ENCODE results near the gene CYP19A1.

Gene CYP19A1

GRCh38 chr15:51185213-51186159 is 152.9 kb downstream of the CYP19A1 start:
- no peak overlapping the region for H3K4me3 ChIP-seq (ENCODE audit: low read depth, low read length)
- TF ChIP-seq, protein P1, sequence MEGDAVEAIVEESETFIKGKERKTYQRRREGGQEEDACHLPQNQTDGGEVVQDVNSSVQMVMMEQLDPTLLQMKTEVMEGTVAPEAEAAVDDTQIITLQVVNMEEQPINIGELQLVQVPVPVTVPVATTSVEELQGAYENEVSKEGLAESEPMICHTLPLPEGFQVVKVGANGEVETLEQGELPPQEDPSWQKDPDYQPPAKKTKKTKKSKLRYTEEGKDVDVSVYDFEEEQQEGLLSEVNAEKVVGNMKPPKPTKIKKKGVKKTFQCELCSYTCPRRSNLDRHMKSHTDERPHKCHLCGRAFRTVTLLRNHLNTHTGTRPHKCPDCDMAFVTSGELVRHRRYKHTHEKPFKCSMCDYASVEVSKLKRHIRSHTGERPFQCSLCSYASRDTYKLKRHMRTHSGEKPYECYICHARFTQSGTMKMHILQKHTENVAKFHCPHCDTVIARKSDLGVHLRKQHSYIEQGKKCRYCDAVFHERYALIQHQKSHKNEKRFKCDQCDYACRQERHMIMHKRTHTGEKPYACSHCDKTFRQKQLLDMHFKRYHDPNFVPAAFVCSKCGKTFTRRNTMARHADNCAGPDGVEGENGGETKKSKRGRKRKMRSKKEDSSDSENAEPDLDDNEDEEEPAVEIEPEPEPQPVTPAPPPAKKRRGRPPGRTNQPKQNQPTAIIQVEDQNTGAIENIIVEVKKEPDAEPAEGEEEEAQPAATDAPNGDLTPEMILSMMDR (IDR thresholded peaks at IDR 0.05; ENCODE audit: insufficient read depth, low read depth, low read length, missing control alignments) = no peak
- no peak for DNase-seq (ENCODE audit: low read depth)

DNA sequence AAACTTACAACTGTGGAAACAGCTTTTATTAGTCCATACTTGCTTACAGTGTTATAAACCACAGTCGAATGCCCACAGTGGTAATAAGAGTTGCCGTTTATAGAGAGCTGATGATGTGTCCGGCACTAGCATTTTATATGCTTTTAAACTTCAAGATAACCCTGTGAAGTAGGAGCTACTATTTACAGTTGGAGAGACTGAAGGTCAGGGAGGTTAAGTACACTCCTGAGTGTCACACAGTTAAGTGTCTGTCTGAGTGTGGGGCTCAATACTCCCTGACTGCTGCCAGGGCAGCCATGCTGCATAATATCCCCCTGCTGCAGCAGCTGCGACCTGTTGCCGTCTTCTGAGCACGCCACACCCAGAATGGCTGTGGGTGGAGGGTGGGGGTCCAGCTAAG is 153.8 kb downstream of the CYP19A1 start:
- TF ChIP-seq, protein P1 (IDR thresholded peaks at IDR 0.05; ENCODE audit: insufficient read depth, low read depth, low read length, missing control alignments) = no peak
- no peak for DNase-seq (ENCODE audit: low read depth)
- H3K4me3 ChIP-seq (ENCODE audit: low read depth, low read length) = no peak overlapping the region

DNA sequence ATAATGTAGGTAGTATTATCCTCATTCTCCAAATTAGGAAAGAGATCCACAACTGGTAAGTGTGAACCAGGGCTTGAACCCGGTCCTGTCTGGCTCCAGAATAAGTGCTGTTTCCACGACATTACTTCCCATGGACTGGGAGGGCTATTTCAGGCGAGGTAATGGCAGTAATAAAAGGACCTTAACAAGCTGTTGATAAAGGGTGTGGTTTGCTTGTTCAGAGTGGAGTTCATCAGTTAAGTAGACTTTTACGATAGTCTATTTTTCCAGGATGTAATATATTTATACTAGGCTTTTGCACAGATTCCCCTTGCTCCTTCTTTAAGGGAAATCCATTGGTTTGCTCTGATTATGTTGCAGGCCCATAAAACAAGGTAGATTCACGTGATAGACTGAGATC is 155.3 kb downstream of the CYP19A1 start:
- no peak overlapping the region for H3K4me3 ChIP-seq (ENCODE audit: low read depth, low read length)
- TF ChIP-seq, protein P1 (IDR thresholded peaks at IDR 0.05; ENCODE audit: insufficient read depth, low read depth, low read length, missing control alignments) = no peak
- DNase-seq (ENCODE audit: low read depth) = no peak

GRCh38 chr15:51181905-51182304 is 156.5 kb downstream of the CYP19A1 start:
- DNase-seq (ENCODE audit: low read depth) = no peak
- no peak overlapping the region for H3K4me3 ChIP-seq (ENCODE audit: low read depth, low read length)
- TF ChIP-seq, protein P1 (IDR thresholded peaks at IDR 0.05; ENCODE audit: insufficient read depth, low read depth, low read length, missing control alignments) = no peak

- DNase-seq (ENCODE audit: low read depth) = no peak
- TF ChIP-seq, protein P1 (IDR thresholded peaks at IDR 0.05; ENCODE audit: insufficient read depth, low read depth, low read length, missing control alignments) = no peak
- no peak overlapping the region for H3K4me3 ChIP-seq (ENCODE audit: low read depth, low read length)
Measured at GRCh38 chr15:51181221-51181620, 157.2 kb downstream of the CYP19A1 start.

DNA sequence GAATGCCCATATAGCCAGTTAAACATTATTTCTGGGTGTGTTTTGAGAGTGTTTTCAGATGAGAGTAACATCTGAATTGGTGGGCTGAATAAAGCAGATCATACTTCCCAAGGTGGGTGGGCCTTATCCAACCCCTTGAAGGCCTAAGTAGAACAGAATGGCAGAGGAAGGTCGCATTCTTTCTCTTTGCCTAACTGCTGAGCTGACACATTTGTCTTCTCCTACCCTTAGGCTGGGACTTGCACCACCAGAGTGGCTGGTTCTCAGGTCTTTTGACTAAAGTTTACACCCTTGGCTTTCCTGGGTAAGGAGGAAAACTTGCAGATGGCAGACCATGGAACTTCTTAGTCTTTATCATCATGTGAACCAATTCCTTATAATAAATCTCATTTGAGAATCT is 157.9 kb downstream of the CYP19A1 start:
- TF ChIP-seq, protein P1 (IDR thresholded peaks at IDR 0.05; ENCODE audit: insufficient read depth, low read depth, low read length, missing control alignments) = no peak
- no peak overlapping the region for H3K4me3 ChIP-seq (ENCODE audit: low read depth, low read length)

More for the DNA sequence above, 157.9 kb downstream of the CYP19A1 start:
- DNase-seq (ENCODE audit: low read depth) = no peak
